ENCODE measurements around the gene PAIP2B. TPM values are rescaled to one million over a fixed set of nuclear protein-coding genes. Genes with fewer than 3 reads are reported as not detected.

PAIP2B gene
- total RNA-seq, 1 experiment from 2014 or later: 5.9 TPM

GRCh38 chr2:71150082-71150816 is 76.7 kb downstream of the PAIP2B start:
- no peaks in the 10 kb centered on the region for H3K9me3 ChIP-seq (ENCODE audit: control insufficient read depth in 1 of 2, insufficient read depth in 1 of 2, low read depth in 1 of 2, low read length in 2 of 2)
- no peak overlapping the region for H3K4me3 ChIP-seq (replicated peaks in 1 of 2; ENCODE audit: low read depth in 1 of 2, low read length in 2 of 2)
- no peak overlapping the region for H3K9ac ChIP-seq (ENCODE audit: low read length)
- no peak overlapping the region for H3K27ac ChIP-seq (ENCODE audit: low read depth, low read length)
- no peaks in the 10 kb centered on the region for H4K20me1 ChIP-seq (ENCODE audit: insufficient read depth)
- intact Hi-C loops (cut with micrococcal nuclease): no loop called here
- ChIA-PET CTCF (no interaction called here), RAD21 (ENCODE audit: low non-redundant PET in 1 of 2, low total read pairs in 2 of 2, uncharacterized antibody in 2 of 2, unreplicated experiment in 2 of 2) (no interaction called here), POLR2A (no interaction called here)
- no peaks in the 10 kb centered on the region for H3K79me2 ChIP-seq (ENCODE audit: insufficient read depth, low read length)
- peak; percentile 41; the same call in 1 of the 2 replicates for ATAC-seq
- no peak overlapping the region for H3K4me2 ChIP-seq (ENCODE audit: low read length)
- no peaks in the 10 kb centered on the region for H3K4me1 ChIP-seq (ENCODE audit: control insufficient read depth in 1 of 2, insufficient read depth in 2 of 2, low read length in 2 of 2)
- no peaks in the 10 kb centered on the region for H3K9me2 ChIP-seq (ENCODE audit: insufficient read depth)
- BruUV-seq (replicated peaks): no TSS peak
- H2AFZ ChIP-seq (ENCODE audit: low read depth, low read length, poor library complexity, severe bottlenecking): no peak overlapping the region
- no peaks in the 10 kb centered on the region for H3K27me3 ChIP-seq (ENCODE audit: insufficient read depth, low read length)
- DNase-seq (ENCODE audit: low read depth, low spot score): no peak
- TF ChIP-seq SRF (IDR thresholded peaks at IDR 0.05; ENCODE audit: low read depth) (no peak), EGR1 (IDR thresholded peaks at IDR 0.05; ENCODE audit: low read depth) (no peak), CBX3 (IDR thresholded peaks at IDR 0.05; ENCODE audit: low read depth) (no peak), ZBTB33 (IDR thresholded peaks at IDR 0.05; ENCODE audit: extremely low read depth, insufficient replicate concordance, low read length) (no peak), YY1 (IDR thresholded peaks at IDR 0.05; ENCODE audit: extremely low read depth, insufficient replicate concordance, low read depth, low read length) (no peak), ZNF274 (IDR thresholded peaks at IDR 0.05; ENCODE audit: low read depth, low read length) (no peak), EZH2phosphoT487 (IDR thresholded peaks at IDR 0.05; ENCODE audit: borderline replicate concordance) (no peak), RAD21 (IDR thresholded peaks at IDR 0.05; ENCODE audit: low read depth) (no peak), ZFX (IDR thresholded peaks at IDR 0.05) (no peak), SP1 (IDR thresholded peaks at IDR 0.05; ENCODE audit: low read depth) (no peak), FOSL1 (IDR thresholded peaks at IDR 0.05; ENCODE audit: low read depth) (no peak), MAX (IDR thresholded peaks at IDR 0.05) (no peak)
- H3K36me3 ChIP-seq (ENCODE audit: control insufficient read depth in 1 of 2, insufficient read depth in 2 of 2, low read length in 2 of 2): peaks cover 33 to 34% of the 10 kb centered on the region in 2 experiments
